Measurements from ENCODE around the gene ZNF865.

GRCh38 chr19:55666343-55667005, 61.0 kb downstream of the ZNF865 start:
- TF ChIP-seq, protein P1, sequence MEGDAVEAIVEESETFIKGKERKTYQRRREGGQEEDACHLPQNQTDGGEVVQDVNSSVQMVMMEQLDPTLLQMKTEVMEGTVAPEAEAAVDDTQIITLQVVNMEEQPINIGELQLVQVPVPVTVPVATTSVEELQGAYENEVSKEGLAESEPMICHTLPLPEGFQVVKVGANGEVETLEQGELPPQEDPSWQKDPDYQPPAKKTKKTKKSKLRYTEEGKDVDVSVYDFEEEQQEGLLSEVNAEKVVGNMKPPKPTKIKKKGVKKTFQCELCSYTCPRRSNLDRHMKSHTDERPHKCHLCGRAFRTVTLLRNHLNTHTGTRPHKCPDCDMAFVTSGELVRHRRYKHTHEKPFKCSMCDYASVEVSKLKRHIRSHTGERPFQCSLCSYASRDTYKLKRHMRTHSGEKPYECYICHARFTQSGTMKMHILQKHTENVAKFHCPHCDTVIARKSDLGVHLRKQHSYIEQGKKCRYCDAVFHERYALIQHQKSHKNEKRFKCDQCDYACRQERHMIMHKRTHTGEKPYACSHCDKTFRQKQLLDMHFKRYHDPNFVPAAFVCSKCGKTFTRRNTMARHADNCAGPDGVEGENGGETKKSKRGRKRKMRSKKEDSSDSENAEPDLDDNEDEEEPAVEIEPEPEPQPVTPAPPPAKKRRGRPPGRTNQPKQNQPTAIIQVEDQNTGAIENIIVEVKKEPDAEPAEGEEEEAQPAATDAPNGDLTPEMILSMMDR (conservative IDR thresholded peaks at IDR 0.05; ENCODE audit: low read length) = no peak
- TF ChIP-seq EZH2phosphoT487 (IDR thresholded peaks at IDR 0.05; ENCODE audit: borderline replicate concordance, low read depth, low read length) = no peak

All from OCI-LY7 (cell line).